ENCODE results near the gene ASIC2.
A peak's percentile ranks its signal among the peaks of the same experiment; 100 is the strongest.

ASIC2 gene

GRCh38 chr17:33050611-33051140 is 242.4 kb downstream of the ASIC2 start:
- H3K27ac ChIP-seq, result no peak overlapping the region
- no peak for TF ChIP-seq CTCF (conservative IDR thresholded peaks at IDR 0.05)

GRCh38 chr17:33049781-33050414 is 243.2 kb downstream of the ASIC2 start:
- peak; percentile 89 for TF ChIP-seq CTCF (conservative IDR thresholded peaks at IDR 0.05)
- no peak overlapping the region for H3K27ac ChIP-seq

- no peak overlapping the region for H3K27ac ChIP-seq
- no peak for TF ChIP-seq CTCF (conservative IDR thresholded peaks at IDR 0.05)
These were observed 246.5 kb downstream of the ASIC2 start for GRCh38 chr17:33046361-33047255.

GRCh38 chr17:33045216-33045615 is 247.9 kb downstream of the ASIC2 start:
- TF ChIP-seq CTCF (conservative IDR thresholded peaks at IDR 0.05), result no peak
- no peak overlapping the region for H3K27ac ChIP-seq

- TF ChIP-seq CTCF (conservative IDR thresholded peaks at IDR 0.05), result no peak
- no peak overlapping the region for H3K27ac ChIP-seq
These were observed 248.3 kb downstream of the ASIC2 start for GRCh38 chr17:33044771-33045170.

GRCh38 chr17:33040461-33040860 is 252.6 kb downstream of the ASIC2 start:
- TF ChIP-seq CTCF (conservative IDR thresholded peaks at IDR 0.05), result no peak
- H3K27ac ChIP-seq, result no peak overlapping the region

GRCh38 chr17:33039874-33040273 is 253.2 kb downstream of the ASIC2 start:
- no peak overlapping the region for H3K27ac ChIP-seq

More at GRCh38 chr17:33039874-33040273, 253.2 kb downstream of the ASIC2 start:
- no peak for TF ChIP-seq CTCF (conservative IDR thresholded peaks at IDR 0.05)
